Upper lobe of right lung (tissue), 1 donor: ENCODE measurements around the gene RAD51B. TPM values are rescaled to one million over a fixed set of nuclear protein-coding genes. Genes with fewer than 3 reads are reported as not detected.

Experiments used
- ATAC-seq: fragments of 200-7000 bp; cut with Tn5 transposase; one replicate; pipeline ENCODE4 v1.9.1; 2020; ENCODE audit warnings: mild to moderate bottlenecking, moderate library complexity
- DNase-seq: peaks from one replicate; pipeline ENCODE4 v3.0.0-alpha.2; 2020
- H3K27ac ChIP-seq: fragments of 200-600 bp; one replicate; pipeline ENCODE4 v1.8.0; 2022
- H3K27me3 ChIP-seq: fragments of 200-600 bp; one replicate; pipeline ENCODE4 v1.8.0; 2022; ENCODE audit warnings: mild to moderate bottlenecking
- H3K36me3 ChIP-seq: fragments of 200-600 bp; one replicate; pipeline ENCODE4 v1.8.0; 2022
- H3K4me1 ChIP-seq: fragments of 200-600 bp; one replicate; pipeline ENCODE4 v1.8.0; 2022
- H3K4me3 ChIP-seq: fragments of 200-600 bp; one replicate; pipeline ENCODE4 v1.8.0; 2022; ENCODE audit warnings: mild to moderate bottlenecking
- H3K9me3 ChIP-seq: fragments of 200-600 bp; one replicate; pipeline ENCODE4 v1.8.0; 2022
- CTCF ChIP-seq: fragments of 200-600 bp; IDR thresholded peaks from one replicate; pipeline ENCODE4 v1.8.0; 2022; ENCODE audit warnings: antibody characterized with exemption
- intact Hi-C: fragments of 100-400 bp; cut with DNase I; formaldehyde crosslinking; loops from one replicate; pipeline ENCODE4 v1.11.0; 2022
- total RNA-seq: library from RNA; stranded (reverse); fragmentation: NEBNext Ultra II Directional; extraction: Animal tissue kit (Norgen Biotek cat#: 25700); gene quantifications from one replicate; pipeline ENCODE4 v1.2.1, GENCODE V29; 2021
- donor health status: DM: no; HTN: yes; CAD: no; lungs with severe emphysema.

The RAD51B gene
- total RNA-seq, 1 donor from 2014 or later, result 11.5 TPM

GRCh38 chr14:68211421-68211820 lies 391.8 kb downstream of the RAD51B start:
- Histone ChIP-seq H3K36me3 (no peaks in the 10 kb centered on the region), H3K4me3 (no peak overlapping the region), H3K4me1 (peaks cover 44% of the 10 kb centered on the region), H3K27me3 (no peaks in the 10 kb centered on the region), H3K27ac (peak overlapping the region; percentile 80), H3K9me3 (no peaks in the 10 kb centered on the region)
- no peak for DNase-seq
- intact Hi-C loops, result no loop called here
- ATAC-seq, result no peak
- TF ChIP-seq CTCF, result no peak

GRCh38 chr14:68211886-68212285 lies 392.3 kb downstream of the RAD51B start:
- ATAC-seq (no peak), DNase-seq (no peak)
- H3K9me3 ChIP-seq, result no peaks in the 10 kb centered on the region
- intact Hi-C loops, result no loop called here
- H3K27ac ChIP-seq, result peak overlapping the region; percentile 80
- H3K4me1 ChIP-seq, result peaks cover 44% of the 10 kb centered on the region
- no peaks in the 10 kb centered on the region for H3K36me3 ChIP-seq
- no peaks in the 10 kb centered on the region for H3K27me3 ChIP-seq
- H3K4me3 ChIP-seq, result no peak overlapping the region
- TF ChIP-seq CTCF, result no peak

GRCh38 chr14:68212361-68212760 lies 392.8 kb downstream of the RAD51B start:
- Histone ChIP-seq H3K27me3 (no peaks in the 10 kb centered on the region), H3K4me1 (peaks cover 44% of the 10 kb centered on the region), H3K9me3 (no peaks in the 10 kb centered on the region), H3K4me3 (no peak overlapping the region), H3K36me3 (no peaks in the 10 kb centered on the region), H3K27ac (peak overlapping the region; percentile 80)
- ATAC-seq, result no peak
- intact Hi-C loops, result no loop called here
- no peak for TF ChIP-seq CTCF
- DNase-seq, result no peak

- no peaks in the 10 kb centered on the region for H3K36me3 ChIP-seq
- no peak for TF ChIP-seq CTCF
- H3K4me1 ChIP-seq, result peaks cover 30% of the 10 kb centered on the region
- no peak overlapping the region for H3K4me3 ChIP-seq
- H3K27ac ChIP-seq, result peak overlapping the region; percentile 18
- no peaks in the 10 kb centered on the region for H3K27me3 ChIP-seq
- ATAC-seq, result no peak
- no peak for DNase-seq
- no peaks in the 10 kb centered on the region for H3K9me3 ChIP-seq
- intact Hi-C loops, result no loop called here
Observed at GRCh38 chr14:68214431-68214830, 394.9 kb downstream of the RAD51B start.

GRCh38 chr14:68215629-68216028 lies 396.1 kb downstream of the RAD51B start:
- no peak overlapping the region for H3K27ac ChIP-seq

More at GRCh38 chr14:68215629-68216028, 396.1 kb downstream of the RAD51B start:
- intact Hi-C loops, result no loop called here
- Histone ChIP-seq H3K36me3 (no peaks in the 10 kb centered on the region), H3K4me1 (peaks cover 21% of the 10 kb centered on the region), H3K27me3 (no peaks in the 10 kb centered on the region), H3K4me3 (no peak overlapping the region), H3K9me3 (no peaks in the 10 kb centered on the region)
- DNase-seq, result no peak
- ATAC-seq, result no peak
- no peak for TF ChIP-seq CTCF
